Sigmoid colon (tissue), 7 donors: ENCODE results near the gene ZNF716. TPM values are rescaled to one million over a fixed set of nuclear protein-coding genes. Genes with fewer than 3 reads are reported as not detected.
"Not testable (repeated sequence)": the region's sequence is repeated elsewhere in the genome, so short reads cannot be mapped to it uniquely, and the experiment has no call there.

Experiments
- DNase-seq: peaks from one replicate; pipeline ENCODE4 v3.0.0-alpha.2; 2019
- H3K27ac ChIP-seq, 4 donors: fragments of 200-600 bp; sonication (generic); one replicate each; pipeline ENCODE4 v1.5.1; 2016 to 2019; ENCODE audit warnings: mild to moderate bottlenecking in 1 of 4
- H3K27me3 ChIP-seq, 3 donors: fragments of 200-600 bp; sonication (generic); one replicate each; pipeline ENCODE4 v1.5.1; 2019; ENCODE audit warnings: mild to moderate bottlenecking in 1 of 3
- H3K36me3 ChIP-seq, 4 donors: fragments of 200-600 bp; sonication (generic); one replicate each; pipeline ENCODE4 v1.5.1; 2016 to 2019
- H3K4me1 ChIP-seq, 4 donors: fragments of 200-600 bp; sonication (generic); one replicate each; pipeline ENCODE4 v1.5.1; 2017 to 2019
- H3K4me3 ChIP-seq, 4 donors: fragments of 200-600 bp; sonication (generic); one replicate each; pipeline ENCODE4 v1.5.1; 2017 to 2019; ENCODE audit warnings: mild to moderate bottlenecking in 2 of 4, moderate library complexity in 1 of 4
- H3K9me3 ChIP-seq, 4 donors: fragments of 200-600 bp in 3 of 4; sonication (generic) in 3 of 4; one replicate each; pipeline versions ENCODE4 v1.5.1 to v1.6.1; 2013 to 2019
- CTCF ChIP-seq, 4 experiments: fragments of 450-650 bp in 3 of 4; fragments of 200-600 bp in 1 of 4; IDR thresholded peaks; one replicate each; pipeline ENCODE4 v1.5.1; 2016 to 2019; ENCODE audit warnings: antibody characterized with exemption in 4 of 4, mild to moderate bottlenecking in 3 of 4, moderate library complexity in 2 of 4
- EP300 ChIP-seq, 4 donors: sonication (generic); formaldehyde crosslinking; IDR thresholded peaks; one replicate each; pipeline ENCODE4 v1.6.1; 2017; ENCODE audit warnings: antibody characterized with exemption in 4 of 4
- POLR2A ChIP-seq, 2 donors: fragments of 450-650 bp; IDR thresholded peaks; one replicate each; pipeline ENCODE4 v1.6.1; 2016; ENCODE audit warnings: antibody characterized with exemption in 2 of 2, mild to moderate bottlenecking in 2 of 2, moderate library complexity in 2 of 2
- POLR2AphosphoS5 ChIP-seq, 4 donors: sonication (generic); formaldehyde crosslinking; IDR thresholded peaks; one replicate each; pipeline ENCODE4 v1.6.1; 2017; ENCODE audit warnings: antibody characterized with exemption in 4 of 4
- WGBS, 2 donors: extraction: QIAGEN DNeasy Blood & Tissue Kit; methylation state at CpG; one replicate each; pipeline ENCODE4 v1.1.7; 2013; 5-methylcytosine and 5-hydroxymethylcytosine counted together
- intact Hi-C: fragments of 100-400 bp; cut with DNase I; formaldehyde crosslinking; loops from one replicate; pipeline ENCODE4 v1.15.1; 2023
- polyA plus RNA-seq, 3 donors: library from polyadenylated mRNA; stranded (reverse); fragments of 200-250 nt; gene quantifications; one replicate each; pipeline ENCODE4 v1.2.3, GENCODE V29; 2013
- total RNA-seq, 4 donors: library from RNA; depleted of rRNA; stranded (reverse); fragments of >200 nt; gene quantifications; one replicate each; pipeline ENCODE4 v1.1.0, GENCODE V29; 2016
- donor health status: healthy with polysubstance abuse.
- donor health status: Bipolar disorder and iron deficiency.
- donor health status: healthy.

ZNF716 gene
- total and polyA plus RNA-seq, 7 donors = not detected

DNA sequence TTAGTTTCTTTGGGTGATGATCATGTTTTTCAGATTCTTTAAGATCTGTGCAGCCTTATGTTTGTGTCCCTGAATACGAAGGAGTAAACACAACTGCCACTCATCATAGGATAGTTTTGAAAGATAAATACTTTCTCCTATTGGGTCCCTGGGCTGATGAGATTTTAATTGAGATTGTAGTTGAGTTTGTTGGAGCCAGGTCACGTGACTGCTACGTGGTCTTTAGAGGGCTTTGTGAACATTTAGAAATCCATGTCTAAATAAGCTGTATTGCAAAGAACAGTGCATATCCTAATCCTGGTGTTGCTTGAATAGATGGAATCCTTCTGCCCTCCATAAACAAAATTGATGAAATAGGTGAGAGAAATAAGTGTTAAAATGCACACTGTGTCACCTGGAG, 17.4 kb upstream of the ZNF716 start:
- Histone ChIP-seq H3K9me3 (peaks cover 0 to 3% (median 0%) of the 10 kb centered on the region in 4 donors), H3K36me3 (no peaks in the 10 kb centered on the region), H3K4me1 (no peaks in the 10 kb centered on the region), H3K27ac (no peak overlapping the region), H3K27me3 (no peaks in the 10 kb centered on the region), H3K4me3 (no peak overlapping the region)
- DNase-seq = no peak
- TF ChIP-seq POLR2AphosphoS5 (IDR thresholded peaks at IDR 0.05) (no peak), CTCF (IDR thresholded peaks at IDR 0.05) (no peak), EP300 (IDR thresholded peaks at IDR 0.05) (no peak), POLR2A (IDR thresholded peaks at IDR 0.05) (no peak)
- 52 to 59% methylated on average over 3 of the region's 3 CpGs for WGBS, 2 donors
- intact Hi-C loops = no loop called here

- Histone ChIP-seq H3K36me3 (no peaks in the 10 kb centered on the region), H3K4me1 (no peaks in the 10 kb centered on the region), H3K9me3 (peaks cover 0 to 16% (median 0%) of the 10 kb centered on the region in 4 donors), H3K4me3 (no peak overlapping the region), H3K27me3 (no peaks in the 10 kb centered on the region), H3K27ac (no peak overlapping the region)
- DNase-seq = no peak
- TF ChIP-seq POLR2A (IDR thresholded peaks at IDR 0.05) = no peak
- TF ChIP-seq POLR2AphosphoS5 (IDR thresholded peaks at IDR 0.05) = no peak
- TF ChIP-seq CTCF (IDR thresholded peaks at IDR 0.05) = no peak
- TF ChIP-seq EP300 (IDR thresholded peaks at IDR 0.05) = no peak
- 92 to 93% methylated on average over 19 of the region's 19 CpGs for WGBS, 2 donors
- intact Hi-C loops = no loop called here
Measured at GRCh38 chr7:57437581-57437980, 12.4 kb upstream of the ZNF716 start.

DNA sequence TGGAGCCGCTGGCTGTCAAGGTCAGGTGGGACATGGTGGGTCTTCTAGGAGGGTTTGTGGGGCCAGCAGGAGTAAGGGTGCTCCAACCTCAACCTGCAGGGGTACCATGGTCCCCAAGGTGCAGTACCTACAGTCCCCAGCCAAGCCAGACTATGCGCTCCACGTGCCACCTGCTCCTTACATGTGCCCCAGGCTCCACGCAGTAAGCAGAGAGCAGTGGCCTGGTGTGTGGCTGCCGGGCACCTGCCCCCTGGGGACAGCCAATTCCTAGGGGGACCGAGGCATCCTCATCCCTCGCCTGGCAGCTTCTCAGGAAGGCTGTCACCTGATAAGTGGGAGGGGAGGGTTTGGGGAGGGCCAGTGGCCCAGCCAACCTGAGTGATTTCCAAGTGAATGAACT, 11.7 kb upstream of the ZNF716 start:
- no peak overlapping the region for H3K4me3 ChIP-seq
- H3K27me3 ChIP-seq = no peaks in the 10 kb centered on the region
- H3K4me1 ChIP-seq = no peaks in the 10 kb centered on the region
- TF ChIP-seq EP300 (IDR thresholded peaks at IDR 0.05) (no peak), POLR2AphosphoS5 (IDR thresholded peaks at IDR 0.05) (no peak), POLR2A (IDR thresholded peaks at IDR 0.05) (no peak), CTCF (IDR thresholded peaks at IDR 0.05) (no peak)
- peaks cover 0 to 16% (median 0%) of the 10 kb centered on the region in 4 donors for H3K9me3 ChIP-seq
- intact Hi-C loops = no loop called here
- WGBS, 2 donors = 74 to 79% methylated on average over 7 of the region's 7 CpGs
- DNase-seq = no peak
- no peak overlapping the region for H3K27ac ChIP-seq
- H3K36me3 ChIP-seq = no peaks in the 10 kb centered on the region

GRCh38 chr7:57443567-57443966, 6.4 kb upstream of the ZNF716 start:
- intact Hi-C loops = no loop called here
- TF ChIP-seq POLR2AphosphoS5 (IDR thresholded peaks at IDR 0.05) (no peak), CTCF (IDR thresholded peaks at IDR 0.05) (no peak), POLR2A (IDR thresholded peaks at IDR 0.05) (no peak), EP300 (IDR thresholded peaks at IDR 0.05) (no peak)
- no peak overlapping the region for H3K27ac ChIP-seq
- no peak for DNase-seq
- peaks cover 0 to 13% (median 0%) of the 10 kb centered on the region in 4 donors for H3K9me3 ChIP-seq
- no peak overlapping the region for H3K4me3 ChIP-seq
- no peaks in the 10 kb centered on the region for H3K27me3 ChIP-seq
- H3K4me1 ChIP-seq = no peaks in the 10 kb centered on the region
- no peaks in the 10 kb centered on the region for H3K36me3 ChIP-seq

DNA sequence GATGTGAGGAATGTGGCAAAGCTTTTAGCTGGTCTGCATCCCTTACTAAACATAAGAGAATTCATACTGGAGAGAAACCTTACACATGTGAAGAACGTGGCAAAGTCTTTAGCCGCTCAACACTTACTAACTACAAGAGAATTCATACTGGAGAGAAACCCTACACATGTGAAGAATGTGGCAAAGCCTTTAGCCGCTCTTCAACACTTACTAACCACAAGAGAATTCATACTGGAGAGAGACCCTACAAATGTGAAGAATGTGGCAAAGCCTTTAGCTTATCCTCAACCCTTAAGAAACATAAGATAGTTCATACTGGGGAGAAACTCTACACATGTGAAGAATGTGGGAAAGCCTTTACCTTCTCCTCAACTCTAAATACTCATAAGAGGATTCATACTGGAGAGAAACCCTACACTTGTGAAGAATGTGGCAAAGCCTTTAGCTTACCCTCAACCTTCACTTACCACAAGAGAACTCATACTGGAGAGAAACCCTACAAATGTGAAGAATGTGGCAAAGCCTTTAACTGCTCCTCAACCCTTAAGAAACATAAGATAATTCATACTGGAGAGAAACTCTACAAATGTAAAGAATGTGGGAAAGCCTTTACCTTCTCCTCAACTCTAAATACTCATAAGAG, 19.3 kb downstream of the ZNF716 start:
- H3K4me1 ChIP-seq, H3K27ac ChIP-seq, intact Hi-C loops, H3K36me3 ChIP-seq, DNase-seq, H3K4me3 ChIP-seq, H3K27me3 ChIP-seq: not testable (repeated sequence)
- 83 to 86% methylated on average over 3 of the region's 3 CpGs for WGBS, 2 donors
- peaks cover 14 to 29% (median 20%) of the 10 kb centered on the region in 4 donors for H3K9me3 ChIP-seq

- H3K27me3 ChIP-seq, H3K36me3 ChIP-seq, DNase-seq, H3K9me3 ChIP-seq, H3K4me1 ChIP-seq, intact Hi-C loops, H3K27ac ChIP-seq, H3K4me3 ChIP-seq: not testable (repeated sequence)
Measured at GRCh38 chr7:57480304-57480703, 30.3 kb downstream of the ZNF716 start.

DNA sequence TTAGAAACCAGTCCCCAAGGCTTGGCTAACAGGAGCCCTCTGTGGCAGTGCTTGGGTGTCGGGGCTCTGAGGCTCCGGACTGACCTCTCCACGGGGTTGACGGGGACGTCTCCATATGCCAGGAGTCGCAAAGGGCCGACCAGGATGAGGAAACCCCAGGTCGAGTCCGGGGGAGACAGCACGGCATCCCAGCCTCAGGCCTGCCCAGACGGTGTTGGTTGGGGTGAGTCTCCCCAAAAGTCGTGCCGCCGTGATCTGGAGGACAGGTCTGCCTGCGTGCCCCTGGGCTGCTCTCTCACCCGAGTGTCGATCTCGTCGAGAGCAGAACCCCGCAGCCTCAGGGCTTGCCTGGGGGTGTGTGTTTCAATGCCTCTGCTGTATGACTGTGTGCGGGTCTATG, 35.0 kb downstream of the ZNF716 start:
- peaks cover 0 to 20% (median 1%) of the 10 kb centered on the region in 4 donors for H3K9me3 ChIP-seq
- H3K36me3 ChIP-seq, H3K4me1 ChIP-seq, H3K4me3 ChIP-seq, H3K27ac ChIP-seq, H3K27me3 ChIP-seq, intact Hi-C loops, DNase-seq: not testable (repeated sequence)
- WGBS, 2 donors = 86 to 90% methylated on average over 21 of the region's 21 CpGs
